Mesothelial cell of epicardium (in vitro differentiated cells): Measurements from ENCODE around the gene GREM1. TPM values are rescaled to one million over a fixed set of nuclear protein-coding genes. Genes with fewer than 3 reads are reported as not detected.

Experiments
- DNase-seq, 2 experiments: peaks; one replicate each; pipeline ENCODE4 v3.0.0; 2021; ENCODE audit warnings: low spot score in 2 of 2; ENCODE audit not compliant: unreplicated experiment in 2 of 2
- H3K27ac Mint-ChIP-seq: 2 replicates; pipeline ENCODE4 v1.8.0; 2021; ENCODE audit warnings: mixed read lengths
- H3K27me3 Mint-ChIP-seq: 2 replicates; pipeline ENCODE4 v1.8.0; 2021; ENCODE audit warnings: low read depth, mixed read lengths
- H3K36me3 Mint-ChIP-seq: 2 replicates; pipeline ENCODE4 v1.8.0; 2021; ENCODE audit warnings: mixed read lengths
- H3K4me1 Mint-ChIP-seq: 2 replicates; pipeline ENCODE4 v1.8.0; 2021; ENCODE audit warnings: mixed read lengths
- H3K4me3 Mint-ChIP-seq: 2 replicates; pipeline ENCODE4 v1.8.0; 2021; ENCODE audit warnings: mild to moderate bottlenecking, moderate library complexity, mixed read lengths
- H3K9me3 Mint-ChIP-seq: 2 replicates; pipeline ENCODE4 v1.8.0; 2021; ENCODE audit warnings: mixed read lengths
- CTCF ChIP-seq: fragments of 200-600 bp; sonication (generic); IDR thresholded peaks from one replicate; pipeline ENCODE4 v1.5.0; 2021; ENCODE audit warnings: antibody characterized with exemption; ENCODE audit not compliant: unreplicated experiment
- total RNA-seq: library from RNA; stranded (reverse); gene quantifications from 3 replicates; pipeline ENCODE4 v1.2.1, GENCODE V29; 2021

Gene GREM1
- total RNA-seq, 1 donor from 2014 or later: 2.2 TPM

GRCh38 chr15:32737304-32737703 lies 19.5 kb downstream of the GREM1 start:
- no peak overlapping the region for H3K27ac Mint-ChIP-seq
- no peaks in the 10 kb centered on the region for H3K4me1 Mint-ChIP-seq

GRCh38 chr15:32738666-32739065 lies 20.9 kb downstream of the GREM1 start:
- H3K36me3 Mint-ChIP-seq: peaks cover 3% of the 10 kb centered on the region
- peaks cover 35% of the 10 kb centered on the region for H3K27me3 Mint-ChIP-seq
- no peak for TF ChIP-seq CTCF
- H3K9me3 Mint-ChIP-seq: peaks cover 32% of the 10 kb centered on the region
- H3K27ac Mint-ChIP-seq: no peak overlapping the region
- DNase-seq: no peak
- H3K4me3 Mint-ChIP-seq: no peak overlapping the region
- H3K4me1 Mint-ChIP-seq: no peaks in the 10 kb centered on the region

More at GRCh38 chr15:32737304-32737703, 19.5 kb downstream of the GREM1 start:
- no peak for DNase-seq
- Mint-ChIP-seq H3K4me3 (no peak overlapping the region), H3K27me3 (peaks cover 46% of the 10 kb centered on the region), H3K9me3 (peaks cover 25% of the 10 kb centered on the region), H3K36me3 (peaks cover 3% of the 10 kb centered on the region)
- TF ChIP-seq CTCF: no peak

GRCh38 chr15:32739522-32740063 lies 21.8 kb downstream of the GREM1 start:
- H3K9me3 Mint-ChIP-seq: peaks cover 32% of the 10 kb centered on the region
- H3K27me3 Mint-ChIP-seq: peaks cover 27% of the 10 kb centered on the region
- no peak overlapping the region for H3K4me3 Mint-ChIP-seq
- no peak for DNase-seq
- H3K4me1 Mint-ChIP-seq: no peaks in the 10 kb centered on the region
- peaks cover 3% of the 10 kb centered on the region for H3K36me3 Mint-ChIP-seq
- no peak for TF ChIP-seq CTCF
- H3K27ac Mint-ChIP-seq: no peak overlapping the region

GRCh38 chr15:32743411-32744140 lies 25.8 kb downstream of the GREM1 start:
- Mint-ChIP-seq H3K4me3 (no peak overlapping the region), H3K27me3 (peaks cover 3% of the 10 kb centered on the region), H3K36me3 (peaks cover 3% of the 10 kb centered on the region), H3K9me3 (peaks cover 41% of the 10 kb centered on the region), H3K27ac (no peak overlapping the region), H3K4me1 (no peaks in the 10 kb centered on the region)
- no peak for DNase-seq
- TF ChIP-seq CTCF: no peak

GRCh38 chr15:32746116-32746857 lies 28.5 kb downstream of the GREM1 start:
- H3K9me3 Mint-ChIP-seq: peaks cover 24% of the 10 kb centered on the region
- no peak for DNase-seq
- H3K36me3 Mint-ChIP-seq: no peaks in the 10 kb centered on the region
- no peaks in the 10 kb centered on the region for H3K27me3 Mint-ChIP-seq
- H3K27ac Mint-ChIP-seq: no peak overlapping the region
- no peak overlapping the region for H3K4me3 Mint-ChIP-seq
- TF ChIP-seq CTCF: no peak
- H3K4me1 Mint-ChIP-seq: no peaks in the 10 kb centered on the region
